Activated CD4-positive, alpha-beta T cell treated with anti-CD3 and anti-CD28 coated beads for 24 hours (primary cell): ENCODE data around the gene IL3RA.

Source experiments
- DNase-seq, 2 donors: peaks; one replicate each; pipeline ENCODE4 v3.0.0-alpha.2; 2020; ENCODE audit warnings: low read depth in 2 of 2

Gene IL3RA

DNA sequence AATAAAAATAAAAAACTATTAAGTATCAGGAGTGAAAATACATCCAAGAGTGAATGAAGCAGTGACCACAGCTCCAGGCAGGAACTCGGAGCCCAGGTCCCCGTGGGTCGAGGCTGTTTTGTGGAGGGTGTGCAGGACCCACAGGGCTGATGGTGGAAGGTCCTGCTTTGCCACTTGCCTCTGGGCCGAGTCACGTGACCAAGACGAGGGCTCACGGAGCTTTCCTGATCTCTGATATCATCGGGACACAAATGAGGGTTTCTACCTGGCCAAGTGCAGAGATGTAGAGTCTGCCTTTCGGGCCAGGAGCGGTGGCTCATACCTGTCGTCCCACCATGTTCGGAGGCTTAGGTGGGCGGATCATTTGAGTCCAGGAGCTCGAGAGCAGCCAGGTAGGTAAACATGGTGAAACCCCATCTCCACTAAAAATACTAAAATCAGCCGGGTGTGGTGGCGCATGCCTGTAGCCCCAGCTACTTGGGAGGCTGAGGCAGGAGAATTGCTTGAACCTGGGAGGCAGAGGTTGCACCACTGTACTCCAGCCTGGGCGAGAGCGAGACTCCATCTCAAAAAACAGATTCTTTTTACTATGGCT, 48.2 kb downstream of the IL3RA start:
- DNase-seq = no peak

DNA sequence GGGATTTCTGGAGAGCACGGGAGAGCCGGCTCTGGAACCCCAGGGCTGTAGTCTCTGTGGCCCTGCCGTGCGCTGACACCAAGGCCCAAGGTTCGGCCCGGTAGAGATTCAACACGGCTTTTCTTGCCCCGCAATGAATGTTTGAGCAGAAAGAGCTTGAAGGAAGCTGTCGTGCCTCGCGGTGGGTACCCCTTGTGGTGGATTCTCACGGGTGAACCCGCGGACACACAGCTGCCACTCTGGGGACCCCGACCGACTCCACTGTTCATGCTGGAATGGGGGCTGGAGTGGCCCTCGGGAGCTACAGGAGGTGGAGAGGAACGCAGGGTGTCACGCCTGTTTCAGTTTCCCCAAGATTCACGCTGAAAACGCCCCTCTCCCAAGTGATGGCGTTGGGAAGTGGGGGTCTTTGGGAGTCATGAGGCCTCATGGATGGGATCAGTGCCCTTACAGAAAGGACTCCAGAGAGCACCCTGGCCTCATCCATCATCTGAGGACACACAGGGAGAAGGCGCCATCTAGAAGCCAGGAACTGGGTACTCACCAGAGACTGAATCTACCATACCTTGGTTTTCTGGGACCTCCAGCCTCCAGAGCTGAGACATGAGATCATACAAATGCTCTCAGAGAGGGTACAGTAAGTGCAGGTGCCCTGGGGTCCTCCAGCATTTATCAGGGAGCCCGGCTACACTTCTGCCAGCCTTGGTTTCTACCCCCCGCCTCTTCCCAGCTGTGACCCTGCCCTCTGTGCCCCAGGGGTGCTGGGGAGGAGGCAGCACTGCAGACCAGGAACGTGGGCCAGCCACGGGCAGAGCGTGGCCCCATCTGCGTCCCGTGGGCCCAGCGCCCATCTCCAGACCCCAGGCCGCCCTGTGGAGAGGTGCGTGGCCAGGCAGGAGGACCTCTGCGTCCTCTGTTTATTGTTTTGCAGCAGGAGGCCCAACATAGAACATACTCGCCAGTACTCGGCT, 49.0 kb downstream of the IL3RA start:
- no peak for DNase-seq

DNA sequence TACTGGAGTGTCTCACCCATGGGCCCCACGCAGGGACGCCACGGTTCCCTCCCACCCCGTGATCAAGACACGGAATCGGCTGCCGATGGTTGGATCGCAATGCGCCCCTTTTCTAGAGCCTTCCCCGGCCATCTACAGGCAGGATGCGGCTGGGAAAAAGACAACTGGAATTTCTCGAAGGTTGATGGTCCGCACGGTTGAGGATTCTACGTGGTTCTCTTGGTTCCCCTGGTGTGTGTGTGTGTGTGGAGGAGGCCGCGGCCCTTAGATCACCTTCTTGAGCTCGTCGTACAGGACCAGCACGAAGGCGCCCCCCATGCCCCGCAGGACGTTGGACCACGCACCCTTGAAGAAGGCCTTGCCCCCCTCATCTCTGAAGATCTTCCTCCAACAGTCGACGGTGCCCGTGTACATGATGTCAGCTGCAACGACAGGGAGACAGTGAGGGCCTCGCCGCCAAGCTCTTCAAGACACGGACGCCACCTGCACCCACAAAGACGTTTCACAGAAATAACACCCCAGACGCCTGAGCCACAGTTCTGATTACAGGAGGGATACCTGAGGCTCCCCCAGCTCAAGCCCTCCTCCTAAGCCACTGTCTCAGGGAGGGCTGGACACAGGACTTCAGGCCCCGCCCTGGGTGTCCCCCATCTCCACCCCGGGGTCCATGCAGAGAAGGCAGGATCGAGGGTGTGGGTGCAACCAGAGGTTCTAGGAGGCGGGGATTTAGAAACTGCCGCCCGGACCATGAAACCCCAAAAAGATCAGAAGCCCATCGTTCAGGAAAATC, 49.9 kb downstream of the IL3RA start:
- no peak for DNase-seq

DNA sequence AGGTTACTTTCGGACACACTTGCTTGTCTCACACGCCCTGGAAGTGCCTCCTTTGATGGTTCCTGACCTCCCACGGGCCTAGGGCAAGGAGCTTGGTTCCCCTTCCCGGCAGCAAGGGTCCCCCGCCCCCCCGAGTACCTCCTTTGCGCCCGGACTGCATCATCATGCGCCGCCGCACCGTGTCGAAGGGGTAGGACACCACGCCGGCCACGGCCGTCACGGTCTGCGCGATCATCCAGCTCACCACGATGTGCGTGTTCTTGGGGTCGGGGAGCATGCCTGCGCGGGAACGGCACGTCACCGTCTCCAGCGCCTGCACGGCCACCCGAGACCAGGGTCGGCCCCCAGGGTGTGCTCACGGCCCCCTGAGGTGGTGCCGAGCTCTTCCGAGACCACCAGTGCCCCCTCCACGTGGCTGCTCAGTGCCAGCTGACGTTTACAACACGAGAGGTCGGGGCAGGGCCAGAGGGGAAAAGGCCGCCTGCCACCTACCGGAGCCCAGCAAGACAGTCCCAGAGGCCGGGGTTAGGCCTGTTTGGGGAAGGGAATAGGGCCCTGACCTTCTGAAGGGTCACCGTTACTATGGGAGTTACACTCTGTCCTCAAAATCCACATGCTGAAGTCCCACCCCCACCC, 50.7 kb downstream of the IL3RA start:
- no peak for DNase-seq

DNA sequence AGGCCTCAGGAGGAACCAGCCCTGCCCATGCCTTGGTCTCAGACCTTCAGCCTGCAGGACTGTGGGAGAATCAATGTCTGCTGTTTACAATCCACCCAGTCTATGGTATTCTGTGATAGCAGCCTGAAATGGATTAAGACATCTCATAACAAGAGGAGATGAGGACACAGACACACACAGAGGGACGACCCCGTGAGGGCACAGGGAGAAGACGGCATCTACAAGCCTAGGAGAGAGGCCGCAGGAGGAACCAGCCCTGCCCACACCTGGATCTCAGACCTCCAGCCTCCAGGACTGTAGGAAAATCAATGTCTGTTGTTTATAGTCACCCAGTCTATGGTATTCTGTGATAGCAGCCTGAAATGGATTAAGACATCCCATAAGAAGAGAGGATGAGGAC, 52.1 kb downstream of the IL3RA start:
- no peak for DNase-seq

DNA sequence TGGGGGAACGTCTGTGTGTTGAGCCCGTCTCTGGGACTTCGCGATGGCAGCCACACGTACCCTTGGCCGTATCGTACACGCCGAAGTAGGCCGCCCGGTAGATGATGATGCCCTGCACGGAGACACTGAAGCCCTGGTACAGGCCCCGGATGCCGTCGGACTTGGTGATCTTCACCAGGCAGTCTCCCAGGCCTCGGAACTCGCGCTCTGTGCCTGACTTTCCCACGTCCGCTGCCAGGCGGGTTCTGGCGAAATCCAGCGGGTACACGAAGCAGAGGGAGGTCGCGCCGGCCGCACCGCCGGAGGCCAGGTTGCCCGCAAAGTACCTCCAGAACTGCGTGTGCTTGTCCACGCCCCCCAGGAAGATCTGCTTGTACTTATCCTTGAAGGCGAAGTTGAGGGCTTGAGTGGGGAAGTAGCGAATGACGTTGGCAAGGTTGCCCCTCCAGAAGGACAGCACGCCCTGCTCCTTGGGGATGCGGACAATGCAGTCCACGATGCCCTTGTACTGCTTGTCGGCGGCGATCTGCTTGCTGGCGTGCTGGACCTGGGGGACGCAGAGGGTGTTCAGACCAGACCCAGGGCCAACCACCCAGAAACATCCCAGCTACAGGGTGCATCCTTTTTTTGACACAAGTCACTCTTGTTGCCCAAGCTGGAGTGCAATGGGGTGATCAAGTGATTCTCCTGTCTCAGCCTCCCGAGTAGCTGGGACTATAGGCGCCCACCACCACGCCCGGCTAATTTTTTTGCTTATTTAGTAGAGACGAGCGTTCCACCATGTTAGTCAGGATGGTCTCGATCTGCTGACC, 52.8 kb downstream of the IL3RA start:
- DNase-seq = no peak

DNA sequence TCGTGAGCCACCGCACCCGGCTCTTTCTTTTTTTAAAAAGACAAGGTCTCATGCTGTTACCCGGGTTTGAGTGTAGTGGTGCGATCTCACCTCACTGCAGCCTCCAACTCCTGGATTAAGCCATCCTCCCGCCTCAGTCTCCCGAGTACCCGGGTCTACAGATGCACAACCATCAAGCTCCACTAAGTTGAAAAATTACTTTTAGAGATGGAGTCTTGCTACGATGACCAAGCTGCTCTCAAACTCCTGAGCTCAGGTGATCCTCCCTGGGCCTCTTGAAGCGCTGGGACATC, 53.4 kb downstream of the IL3RA start:
- DNase-seq = no peak

DNA sequence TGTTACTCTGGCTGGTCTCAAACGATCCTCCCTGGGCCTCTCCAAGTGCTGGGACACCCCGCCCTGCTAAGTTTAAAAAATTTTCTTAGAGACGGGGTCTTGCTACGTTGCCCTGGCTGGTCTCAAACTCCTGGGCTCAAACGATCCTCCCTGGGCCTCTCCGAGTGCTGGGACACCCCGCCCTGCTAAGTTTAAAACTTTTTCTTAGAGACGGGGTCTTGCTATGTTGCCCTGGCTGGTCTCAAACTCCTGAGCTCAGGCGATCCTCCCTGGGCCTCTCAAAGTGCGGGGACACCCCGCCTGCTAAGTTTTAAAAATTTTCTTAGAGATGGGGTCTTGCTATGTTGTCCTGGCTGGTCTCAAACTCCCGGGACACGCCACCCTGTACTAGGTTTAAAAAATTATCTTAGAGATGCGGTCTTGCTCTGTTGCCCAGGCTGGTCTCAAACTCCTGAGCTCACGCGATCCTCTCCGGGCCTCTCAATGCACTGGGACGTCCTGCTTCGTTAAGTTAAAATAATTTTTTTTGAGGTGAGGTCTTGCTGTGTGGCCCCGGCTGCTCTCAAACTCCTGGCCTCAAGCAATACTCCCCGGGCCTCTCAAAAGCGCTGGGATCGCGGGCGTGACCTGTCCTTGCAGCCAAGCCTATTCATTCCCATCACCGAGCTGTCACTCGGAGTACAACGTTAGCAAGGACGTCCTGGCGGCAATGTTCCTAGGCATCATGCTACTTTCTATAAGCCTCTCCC, 54.2 kb downstream of the IL3RA start:
- no peak for DNase-seq

DNA sequence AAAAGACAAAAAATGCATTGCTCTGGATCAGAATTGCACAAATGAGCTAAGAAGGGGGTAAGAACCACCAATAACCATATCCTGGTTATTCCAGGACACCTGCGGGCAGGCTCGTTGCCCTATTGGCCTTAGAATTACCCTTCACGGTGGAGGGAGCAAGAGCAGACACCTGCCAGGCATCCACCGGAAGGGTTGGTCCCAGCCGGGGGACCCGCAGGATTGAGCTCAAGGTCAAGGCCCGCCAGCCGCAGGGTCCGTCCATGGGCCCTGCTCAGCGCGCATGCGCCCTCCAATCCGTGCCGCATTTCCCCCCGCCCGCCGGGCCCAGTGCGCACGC, 54.8 kb downstream of the IL3RA start:
- no peak for DNase-seq

DNA sequence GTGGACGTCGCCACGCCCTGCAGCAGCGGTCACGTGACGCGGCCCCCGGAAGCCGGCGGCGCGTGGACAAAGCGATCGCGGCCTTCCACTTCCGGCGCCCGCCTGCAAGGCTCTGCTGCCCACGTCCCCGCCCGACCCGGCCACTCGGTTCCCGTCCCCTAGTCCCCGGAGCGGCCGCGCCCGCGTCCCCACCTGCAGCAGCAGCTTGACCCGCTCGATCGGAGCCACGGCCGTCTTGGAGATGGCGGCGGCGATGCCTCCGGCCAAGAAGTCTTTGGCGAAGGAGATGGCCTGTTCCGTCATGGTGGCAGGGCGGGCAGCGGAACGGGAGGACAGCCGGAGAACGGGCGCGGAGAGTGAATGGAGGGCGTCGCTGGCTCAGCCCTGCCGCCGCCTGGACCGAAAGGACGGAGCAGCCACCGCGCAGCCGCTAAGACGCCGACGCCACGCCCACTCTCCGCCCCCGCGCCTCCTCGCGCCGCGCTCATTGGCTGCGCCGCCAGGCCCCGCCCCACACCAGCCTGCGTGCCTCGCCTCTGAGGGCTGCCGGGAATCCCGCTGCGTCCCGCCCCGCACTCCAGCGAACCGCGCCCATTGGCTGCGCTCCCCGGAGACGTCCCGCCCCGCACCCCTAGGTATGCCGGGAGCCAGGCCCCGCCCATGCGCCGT, 55.3 kb downstream of the IL3RA start, which contains the start of gene SLC25A6:
Gene SLC25A6, minus strand, starts transcription at position 407 of the 669 bp plus-strand sequence. Its CDS starts 104 bp downstream, at position 303.
- peak; percentile 99 to 100 for DNase-seq

DNA sequence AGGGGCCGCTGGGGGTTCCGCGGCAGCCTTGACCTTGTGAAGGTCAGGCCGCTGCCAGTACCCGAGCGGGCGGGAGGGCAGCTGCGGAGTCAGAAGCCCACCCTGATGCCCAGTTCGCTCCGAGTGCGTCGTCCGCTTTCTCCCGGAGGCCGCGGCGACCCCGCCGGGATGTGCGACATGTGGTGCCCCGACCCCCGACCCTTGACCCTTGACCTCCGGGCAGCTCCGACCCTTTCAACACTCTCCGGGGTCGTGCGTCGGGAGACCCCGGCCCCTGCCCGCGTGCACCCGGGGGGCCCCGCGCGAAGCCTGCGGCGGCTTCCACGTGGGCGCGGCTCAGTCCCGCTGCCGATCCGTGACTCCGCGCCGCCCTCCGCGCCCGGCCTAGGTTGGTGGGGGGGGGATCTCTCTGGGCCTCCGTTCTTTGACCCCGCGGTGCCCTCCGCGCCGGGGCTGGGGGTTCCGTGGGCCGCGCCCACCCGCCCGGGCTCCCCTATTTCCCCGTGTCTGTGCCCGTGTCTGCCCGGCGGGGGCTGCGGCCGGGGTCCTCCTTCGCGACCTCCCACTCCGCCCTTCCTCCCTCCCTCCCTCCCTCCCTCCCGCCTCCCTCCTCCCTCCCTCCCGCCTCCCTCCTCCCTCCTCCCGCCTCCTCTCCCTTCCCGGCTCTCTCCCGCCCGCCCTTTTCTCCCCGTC, 55.9 kb downstream of the IL3RA start:
- peak; percentile 43 for DNase-seq

DNA sequence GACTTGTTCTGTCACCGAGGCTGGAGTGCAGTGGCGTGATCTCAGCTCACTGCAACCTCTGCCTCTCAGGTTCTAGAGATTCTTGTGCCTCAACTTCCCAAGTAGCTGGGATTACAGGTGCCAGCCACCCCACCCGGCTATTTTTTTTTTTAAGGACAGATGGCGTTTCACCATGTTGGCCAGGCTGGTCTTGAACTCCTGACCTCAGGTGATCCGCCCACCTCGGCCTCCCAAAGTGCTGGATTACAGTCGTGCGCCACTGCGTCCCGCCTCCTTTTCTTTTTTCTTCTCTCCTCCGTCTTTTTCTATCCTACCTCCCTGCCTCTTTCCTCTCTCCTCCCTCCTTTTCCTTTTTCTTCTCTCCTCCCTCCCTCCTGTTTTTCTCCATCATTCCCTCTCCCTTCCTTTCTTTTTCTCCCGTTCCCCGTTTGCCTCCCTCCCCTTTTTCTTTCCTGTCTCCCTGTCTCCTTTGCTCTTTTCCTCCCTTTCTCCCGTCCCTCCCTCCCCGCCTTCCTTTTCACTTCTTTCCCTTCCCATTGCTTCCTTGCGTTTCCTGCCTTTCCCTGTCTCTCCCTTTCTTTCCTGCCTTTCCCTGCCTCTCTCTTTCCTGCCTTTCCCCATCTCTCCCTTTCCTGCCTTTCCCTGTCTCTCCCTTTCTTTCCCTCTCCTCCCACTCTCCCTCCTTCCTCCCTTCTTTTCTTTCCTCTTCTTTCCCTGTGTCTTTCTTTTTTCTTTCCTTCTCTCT, 57.5 kb downstream of the IL3RA start:
- no peak for DNase-seq

DNA sequence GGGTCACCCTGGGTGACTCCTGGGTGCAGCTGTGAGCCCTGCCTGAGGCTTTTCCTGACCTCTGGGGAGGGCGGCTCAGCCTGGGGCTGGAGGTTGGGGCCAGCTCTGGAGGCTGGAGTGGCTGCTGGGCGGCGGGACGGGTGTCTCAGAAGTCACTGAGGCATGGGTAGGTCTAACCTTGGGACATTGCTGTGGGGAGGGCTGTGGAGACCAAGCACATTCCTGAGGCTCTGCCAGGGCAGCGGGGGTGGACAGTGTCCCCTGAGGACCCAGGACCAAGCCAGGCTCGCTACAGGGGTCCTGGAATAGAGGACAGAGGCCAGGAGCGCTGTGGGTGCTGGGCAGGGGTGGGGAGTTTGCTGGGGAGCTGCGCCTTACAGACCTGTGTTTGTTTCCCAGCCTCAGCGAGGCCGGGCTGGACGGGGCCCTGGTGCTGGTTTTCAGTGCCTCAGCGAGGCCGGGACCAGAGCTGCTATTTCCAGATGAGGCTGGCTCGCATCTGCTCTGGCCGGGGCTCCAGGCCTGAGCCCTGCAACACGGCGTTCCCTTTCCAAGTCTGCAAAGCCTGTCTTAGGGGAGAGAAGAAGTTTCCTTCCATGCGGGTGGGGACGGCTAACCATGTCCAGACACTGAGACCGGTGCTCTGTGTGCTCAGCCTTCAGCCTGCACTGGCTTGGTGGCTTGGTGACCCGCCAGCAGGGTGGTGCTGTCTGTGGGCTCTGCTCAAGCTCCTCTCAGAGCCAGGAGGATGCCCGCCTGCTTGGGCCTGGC, 58.3 kb downstream of the IL3RA start:
- DNase-seq = no peak

DNA sequence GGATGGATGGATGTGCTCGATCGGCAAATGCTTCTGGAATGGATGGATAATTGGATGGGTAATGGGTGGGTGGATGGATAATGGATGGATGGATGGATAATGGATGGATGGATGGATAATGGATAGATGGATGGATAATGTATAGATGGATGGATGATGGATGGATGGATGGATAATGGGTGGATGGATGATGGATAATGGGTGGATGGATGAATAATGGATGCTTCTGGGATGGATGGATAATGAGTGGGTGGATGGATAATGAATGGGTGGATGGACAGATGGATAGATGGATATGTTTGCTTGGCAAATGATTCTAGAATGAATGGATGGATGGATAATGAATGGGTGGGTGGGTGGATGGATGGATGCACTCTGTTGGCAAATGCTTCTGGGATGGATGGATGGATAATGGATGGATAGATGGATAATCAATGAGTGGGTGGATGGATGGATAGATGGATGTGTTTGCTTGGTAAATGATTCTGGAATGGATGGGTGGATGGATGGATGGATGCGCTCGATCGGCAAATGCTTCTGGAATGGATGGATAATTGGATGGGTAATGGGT, 59.1 kb downstream of the IL3RA start:
- no peak for DNase-seq

DNA sequence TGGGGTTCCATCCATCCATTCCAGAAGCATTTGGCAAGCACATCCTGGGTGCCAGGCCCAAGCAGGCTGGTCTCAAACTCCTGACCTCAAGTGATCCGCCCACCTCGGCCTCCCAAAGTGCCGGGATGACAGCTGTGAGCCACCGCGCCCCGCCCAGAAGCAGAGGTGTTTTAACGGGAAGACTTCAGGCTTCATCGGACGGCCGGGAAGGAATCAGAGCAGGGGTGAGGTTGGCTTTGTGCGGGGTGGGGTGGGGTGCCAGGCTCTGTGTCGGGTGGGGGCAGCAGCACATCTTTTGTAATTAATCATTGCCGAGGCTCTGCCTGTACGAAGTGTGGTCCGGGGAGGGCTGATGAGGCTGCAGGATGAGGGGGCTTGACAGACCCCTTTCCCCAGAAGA, 60.4 kb downstream of the IL3RA start:
- no peak for DNase-seq

DNA sequence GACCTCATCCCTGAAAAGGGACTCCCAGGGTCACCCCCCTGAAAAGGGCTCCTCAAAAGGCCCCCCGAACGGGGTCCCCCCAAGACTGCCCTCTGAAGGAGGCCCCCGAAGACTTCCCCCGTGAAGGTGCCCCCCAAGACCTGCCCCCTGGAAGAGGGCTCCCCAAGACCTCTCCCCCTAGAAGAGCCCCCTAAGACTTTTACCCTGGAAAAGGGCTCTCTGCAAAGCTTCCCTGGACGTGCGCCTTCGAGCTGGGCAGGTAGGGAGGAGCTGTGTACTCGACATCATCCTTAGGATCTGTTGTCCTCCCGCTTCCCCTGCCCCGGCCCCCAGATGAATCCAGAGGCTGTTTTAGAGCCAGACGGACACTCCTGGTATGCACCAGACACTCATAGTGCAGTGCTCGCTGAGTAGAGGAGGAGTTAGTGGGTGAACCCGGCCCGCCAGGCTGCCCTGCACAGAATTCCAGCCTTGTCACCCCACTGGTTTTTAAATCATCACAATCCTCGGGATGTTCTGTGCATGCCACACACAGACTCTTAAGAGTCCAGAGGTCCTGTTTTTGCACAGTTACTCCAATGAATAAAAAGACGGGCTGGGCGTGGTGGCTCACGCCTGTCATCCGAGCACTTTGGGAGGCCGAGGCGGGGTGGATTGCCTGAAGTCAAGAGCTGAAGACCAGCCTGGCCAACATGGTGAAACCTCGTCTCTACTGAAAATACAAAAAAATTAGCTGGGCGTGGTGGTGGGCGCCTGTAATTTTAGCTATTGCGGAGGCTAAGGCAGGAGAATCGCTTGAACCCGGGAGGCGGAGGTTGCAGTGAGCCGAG, 61.1 kb downstream of the IL3RA start:
- DNase-seq = no peak
